SK-N-SH (cell line): ENCODE measurements around the gene DISP2.

ENCODE experiments used
- CHD2 ChIP-seq: fragments of 150-350 bp; IDR thresholded peaks from 2 replicates; pipeline ENCODE4 v1.6.1; 2018; ENCODE audit warnings: low read length; ENCODE audit not compliant: partially characterized antibody
- RAD21 ChIP-seq: IDR thresholded peaks from 2 replicates; pipeline ENCODE4 v1.6.1; 2012; ENCODE audit warnings: mild to moderate bottlenecking, low read length

GRCh38 chr15:40407330-40407990, 49.4 kb downstream of the DISP2 start:
- TF ChIP-seq RAD21 (no peak), CHD2 (no peak)
